HG03064 (cell line): ENCODE measurements around the gene MAPK14.
"Not testable (repeated sequence)": the region's sequence is repeated elsewhere in the genome, so short reads cannot be mapped to it uniquely, and the experiment has no call there.

ENCODE experiments used
- ATAC-seq: cut with Tn5 transposase; IDR thresholded peaks from one replicate; pipeline ENCODE4 v1.9.1; 2021; ENCODE audit warnings: low read depth; ENCODE audit not compliant: unreplicated experiment

MAPK14 gene

GRCh38 chr6:36067374-36068011 lies 39.9 kb downstream of the MAPK14 start:
- no peak for ATAC-seq

GRCh38 chr6:36068012-36068392 lies 40.4 kb downstream of the MAPK14 start:
- no peak for ATAC-seq

GRCh38 chr6:36068586-36068985 lies 41.0 kb downstream of the MAPK14 start:
- no peak for ATAC-seq

- no peak for ATAC-seq
Measured at GRCh38 chr6:36069573-36069972, 42.0 kb downstream of the MAPK14 start.

GRCh38 chr6:36070252-36070651 lies 42.6 kb downstream of the MAPK14 start:
- ATAC-seq: no peak

- no peak for ATAC-seq
Measured at GRCh38 chr6:36071281-36071680, 43.7 kb downstream of the MAPK14 start.

- no peak for ATAC-seq
Measured at GRCh38 chr6:36071714-36072113, 44.1 kb downstream of the MAPK14 start.

GRCh38 chr6:36072681-36073080 lies 45.1 kb downstream of the MAPK14 start:
- no peak for ATAC-seq

GRCh38 chr6:36073587-36073986 lies 46.0 kb downstream of the MAPK14 start:
- ATAC-seq: no peak

GRCh38 chr6:36075656-36076055 lies 48.0 kb downstream of the MAPK14 start:
- ATAC-seq: no peak

- ATAC-seq: no peak
Measured at GRCh38 chr6:36076178-36077063, 48.8 kb downstream of the MAPK14 start.

GRCh38 chr6:36078159-36078558 lies 50.6 kb downstream of the MAPK14 start:
- no peak for ATAC-seq

- ATAC-seq: no peak
Measured at GRCh38 chr6:36079601-36080000, 52.0 kb downstream of the MAPK14 start.

- no peak for ATAC-seq
Measured at GRCh38 chr6:36082318-36082717, 54.7 kb downstream of the MAPK14 start.

- no peak for ATAC-seq
Measured at GRCh38 chr6:36083446-36083845, 55.8 kb downstream of the MAPK14 start.

- ATAC-seq: not testable (repeated sequence)
Measured at GRCh38 chr6:36088204-36088603, 60.6 kb downstream of the MAPK14 start.

GRCh38 chr6:36089048-36089447 lies 61.4 kb downstream of the MAPK14 start:
- ATAC-seq: no peak

GRCh38 chr6:36094238-36094637 lies 66.6 kb downstream of the MAPK14 start:
- ATAC-seq: no peak

GRCh38 chr6:36094753-36095496 lies 67.3 kb downstream of the MAPK14 start:
- no peak for ATAC-seq

- no peak for ATAC-seq
Measured at GRCh38 chr6:36095497-36096391, 68.1 kb downstream of the MAPK14 start.
